Diencephalon (tissue), 1 donor: Measurements from ENCODE around the gene AOC2. TPM values are rescaled to one million over a fixed set of nuclear protein-coding genes. Genes with fewer than 3 reads are reported as not detected.

ENCODE experiments used
- small RNA-seq: library from RNA; depleted of rRNA; stranded (forward); fragments of <200 nt; gene quantifications from one replicate; pipeline ENCODE3, GENCODE V24; 2014
- total RNA-seq: library from RNA; depleted of rRNA; stranded (reverse); fragments of >200 nt; gene quantifications from one replicate; pipeline ENCODE4 v1.2.3, GENCODE V29; 2014

Gene AOC2
- total RNA-seq, result 1.2 TPM

DNA sequence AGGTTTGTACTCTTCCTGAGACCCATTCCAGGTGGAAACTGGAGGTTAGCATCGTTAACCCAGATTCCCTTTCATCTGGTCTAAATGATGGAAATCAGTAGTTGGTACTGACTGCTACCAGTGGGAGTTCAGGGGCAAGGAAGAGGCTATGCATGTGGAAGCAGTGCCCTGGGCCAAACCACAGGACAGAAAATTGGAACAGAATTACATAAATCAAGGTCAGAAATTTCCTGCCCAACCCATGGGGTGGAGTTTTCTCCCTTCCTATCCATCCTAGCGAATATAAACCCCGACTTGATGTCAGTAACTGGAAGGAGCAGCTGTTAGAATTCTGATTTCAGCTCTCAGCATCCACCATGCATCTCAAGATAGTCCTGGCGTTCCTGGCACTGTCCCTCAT, at the start of gene AOC2:
TSS of gene AOC2 (plus strand) at position 310 of the 400 bp plus-strand sequence. CDS start at position 357, 47 bp downstream.

DNA sequence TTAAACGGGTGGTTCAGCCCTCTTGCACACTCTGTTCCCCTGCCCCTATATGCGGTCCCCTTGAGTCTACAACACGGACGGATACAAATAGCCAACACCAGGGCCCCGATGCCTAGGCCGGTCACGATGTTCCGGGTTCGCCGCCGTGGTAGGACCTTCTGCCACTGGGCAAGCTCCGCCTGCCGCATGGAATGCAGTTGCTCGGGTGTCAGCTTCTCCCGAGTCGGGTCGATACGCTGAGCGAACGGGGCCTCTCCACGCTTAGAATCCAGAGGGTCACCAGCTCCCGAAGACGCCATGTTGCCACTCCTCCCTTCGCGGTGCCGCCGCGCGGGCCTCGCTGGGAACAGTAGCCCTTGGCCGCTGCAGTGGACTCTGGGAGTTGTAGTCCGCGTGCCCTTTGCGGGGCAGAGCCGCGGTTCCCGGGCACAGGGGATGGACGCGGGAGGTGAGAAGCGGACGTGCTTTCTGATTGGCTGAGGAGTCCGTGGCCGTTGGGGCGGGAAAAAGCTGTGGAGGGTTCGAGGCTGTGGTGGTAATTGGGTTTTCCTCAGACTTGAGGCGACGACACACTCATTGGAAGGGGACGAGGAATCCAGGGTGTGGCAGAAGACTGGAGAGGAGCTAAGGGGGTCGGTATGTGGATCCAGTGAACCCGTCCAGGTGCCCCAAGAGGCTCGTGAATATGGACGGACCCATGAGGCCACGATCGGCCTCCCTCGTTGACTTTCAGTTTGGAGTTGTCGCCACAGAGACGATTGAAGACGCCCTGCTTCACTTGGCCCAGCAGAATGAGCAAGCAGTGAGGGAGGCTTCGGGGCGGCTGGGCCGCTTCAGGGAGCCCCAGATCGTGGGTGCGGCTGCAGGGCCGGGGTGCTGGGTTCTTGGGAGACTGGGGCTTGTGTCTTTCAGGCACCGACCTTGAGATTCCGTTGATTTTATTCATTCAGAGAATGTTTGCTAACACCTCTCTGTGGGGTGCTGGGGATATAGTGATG, 45.7 kb upstream of the AOC2 start, which contains the start of the genes CNTD1 and COA3:
TSS of gene CNTD1 (plus strand) at position 479 of the 998 bp plus-strand sequence. CDS start at position 686, 207 bp downstream.
TSS of gene COA3 (minus strand) at position 322 of the 998 bp plus-strand sequence. CDS start at position 299, 23 bp downstream.

DNA sequence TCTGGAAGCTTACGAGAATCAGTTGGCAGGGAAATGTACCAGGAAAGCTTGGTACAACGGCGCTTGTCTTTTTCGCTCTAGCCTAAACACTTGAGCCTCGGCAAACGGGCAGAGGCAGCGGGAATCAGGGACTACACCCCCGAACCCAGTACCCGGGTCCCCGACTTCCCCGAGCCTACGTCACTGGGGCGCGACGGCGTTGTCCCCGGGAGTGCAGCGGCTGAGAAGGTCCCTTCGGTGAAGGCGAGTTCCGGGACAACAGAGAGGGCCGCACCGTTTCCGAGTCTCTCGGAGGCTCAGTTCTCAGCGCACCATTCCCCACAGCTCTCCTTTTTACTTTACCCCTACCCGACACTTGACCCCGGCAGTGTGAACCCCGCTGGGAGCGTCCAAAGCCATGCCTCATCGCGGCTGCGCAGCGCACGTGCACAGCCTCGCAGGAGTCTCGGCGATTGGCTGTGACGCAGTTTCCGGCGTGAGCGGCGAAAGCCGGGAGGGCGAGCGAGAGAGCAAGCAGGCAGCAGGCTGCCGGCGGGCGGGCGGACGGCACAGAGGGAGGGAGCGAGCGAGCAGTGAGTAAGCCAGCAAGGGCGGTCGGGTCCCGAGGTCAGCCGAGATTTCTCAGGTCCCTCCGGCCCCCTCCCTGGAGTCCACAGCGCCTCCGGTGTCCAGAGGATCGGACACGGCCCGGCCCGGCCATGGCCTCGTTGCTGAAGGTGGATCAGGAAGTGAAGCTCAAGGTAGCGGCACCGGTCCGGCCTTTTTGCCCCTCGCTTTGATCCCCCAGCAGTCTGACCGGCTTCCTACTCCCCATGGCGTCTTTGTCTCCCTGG, 11.2 kb upstream of the AOC2 start, which contains the start of gene PSME3:
TSS of gene PSME3 (plus strand) at position 464 of the 833 bp plus-strand sequence. CDS start at position 699, 235 bp downstream.

GRCh38 chr17:42850954-42851353, 6.6 kb downstream of the AOC2 start, which contains the start of gene AOC3:
Gene AOC3 (plus strand): TSS chr17:42851199. CDS start chr17:42851344, 145 bp downstream.

Small RNA genes lying within 50 kb of the gene (small RNA-seq; reads per million reads assigned to genes)
- gene MIR6781, result not detected
- not detected for gene RNU6-287P

Other genes with a start within 250 kb of the AOC2 start
- 49.6 TPM for gene RETREG3, start 235.2 kb upstream of the AOC2 start, total RNA-seq
- gene TUBG1, start 234.9 kb upstream of the AOC2 start, total RNA-seq, result 24.9 TPM
- 16.6 TPM for gene TUBG2, start 185.3 kb upstream of the AOC2 start, total RNA-seq
- 3.7 TPM for gene PLEKHH3, start 167.6 kb upstream of the AOC2 start, total RNA-seq
- gene CCR10, start 162.7 kb upstream of the AOC2 start, total RNA-seq, result 2.1 TPM
- gene CNTNAP1, start 162.0 kb upstream of the AOC2 start, total RNA-seq, result 31.6 TPM
- 35.5 TPM for gene EZH1, start 99.5 kb upstream of the AOC2 start, total RNA-seq
- gene RAMP2, start 83.4 kb upstream of the AOC2 start, total RNA-seq, result 16.6 TPM
- gene VPS25, start 71.1 kb upstream of the AOC2 start, total RNA-seq, result 39.2 TPM
- gene WNK4, start 64.0 kb upstream of the AOC2 start, total RNA-seq, result 0.69 TPM
- gene COA3, start 45.9 kb upstream of the AOC2 start, total RNA-seq, result 99.9 TPM
- 0.92 TPM for gene CNTD1, start 45.7 kb upstream of the AOC2 start, total RNA-seq
- 73.1 TPM for gene BECN1, start 20.3 kb upstream of the AOC2 start, total RNA-seq
- gene PSME3, start 11.2 kb upstream of the AOC2 start, total RNA-seq, result 55.1 TPM
- gene AOC3, start 6.6 kb downstream of the AOC2 start, total RNA-seq, result 0.46 TPM
- gene G6PC1, start 56.2 kb downstream of the AOC2 start, total RNA-seq, result under 0.01 TPM
- 29.1 TPM for gene AARSD1, start 119.9 kb downstream of the AOC2 start, total RNA-seq
- gene PTGES3L, start 135.5 kb downstream of the AOC2 start, total RNA-seq, result 3.7 TPM
- gene RUNDC1, start 136.0 kb downstream of the AOC2 start, total RNA-seq, result 21.2 TPM
- 935 TPM for gene RPL27, start 153.8 kb downstream of the AOC2 start, total RNA-seq
- 4.8 TPM for gene IFI35, start 162.2 kb downstream of the AOC2 start, total RNA-seq
- gene VAT1, start 177.8 kb downstream of the AOC2 start, total RNA-seq, result 172 TPM
- 28.4 TPM for gene RND2, start 180.7 kb downstream of the AOC2 start, total RNA-seq